LHCN-M2 (cell line): Measurements from ENCODE around the gene ANKRD13B. TPM values are rescaled to one million over a fixed set of nuclear protein-coding genes. Genes with fewer than 3 reads are reported as not detected.
A peak's percentile ranks its signal among the peaks of the same experiment; 100 is the strongest.
"Not testable (repeated sequence)": the region's sequence is repeated elsewhere in the genome, so short reads cannot be mapped to it uniquely, and the experiment has no call there.

Experiments
- DNase-seq: peaks from one replicate; pipeline ENCODE4 v3.0.0-alpha.2; 2012; ENCODE audit warnings: low read depth
- total RNA-seq: library from RNA; depleted of rRNA; stranded (reverse); fragments of >200 nt; gene quantifications from 2 replicates; pipeline ENCODE4 v1.2.3, GENCODE V29; 2014; rRNA removed

ANKRD13B gene
- total RNA-seq, 1 experiment from 2014 or later = 16.2 TPM

GRCh38 chr17:29640981-29641642, 48.2 kb downstream of the ANKRD13B start:
- DNase-seq = no peak

- no peak for DNase-seq
Measured at GRCh38 chr17:29642171-29642611, 49.3 kb downstream of the ANKRD13B start.

GRCh38 chr17:29643817-29644160, 50.9 kb downstream of the ANKRD13B start:
- DNase-seq = no peak

- peak; percentile 87 for DNase-seq
Measured at GRCh38 chr17:29645515-29646051, 52.7 kb downstream of the ANKRD13B start.

- no peak for DNase-seq
Measured at GRCh38 chr17:29648005-29648404, 55.1 kb downstream of the ANKRD13B start.

- no peak for DNase-seq
Measured at GRCh38 chr17:29649359-29649758, 56.4 kb downstream of the ANKRD13B start.

GRCh38 chr17:29650396-29650795, 57.5 kb downstream of the ANKRD13B start:
- DNase-seq = no peak

- DNase-seq = not testable (repeated sequence)
Measured at GRCh38 chr17:29651913-29652312, 59.0 kb downstream of the ANKRD13B start.

GRCh38 chr17:29652976-29653375, 60.0 kb downstream of the ANKRD13B start:
- DNase-seq = no peak

GRCh38 chr17:29653995-29654714, 61.2 kb downstream of the ANKRD13B start:
- no peak for DNase-seq

- no peak for DNase-seq
Measured at GRCh38 chr17:29655323-29655722, 62.4 kb downstream of the ANKRD13B start.

GRCh38 chr17:29659155-29659554, 66.2 kb downstream of the ANKRD13B start:
- DNase-seq = no peak

GRCh38 chr17:29661213-29661612, 68.3 kb downstream of the ANKRD13B start:
- no peak for DNase-seq

- DNase-seq = no peak
Measured at GRCh38 chr17:29663155-29663554, 70.2 kb downstream of the ANKRD13B start.

Other genes starting within 250 kb of the ANKRD13B start
- 37.9 and 42.5 TPM in 2 replicates for gene TAOK1, start 202.8 kb upstream of the ANKRD13B start, total RNA-seq
- 8.4 and 8.5 TPM in 2 replicates for gene ABHD15, start 26.1 kb upstream of the ANKRD13B start, total RNA-seq
- 61.2 and 67.8 TPM in 2 replicates for gene TP53I13, start 24.4 kb upstream of the ANKRD13B start, total RNA-seq
- 32.5 and 36.0 TPM in 2 replicates for gene GIT1, start 3.5 kb upstream of the ANKRD13B start, total RNA-seq
- 22.1 and 41.6 TPM in 2 replicates for gene CORO6, start 29.8 kb downstream of the ANKRD13B start, total RNA-seq